Measurements from ENCODE around the gene CREB1.

CREB1 gene

DNA sequence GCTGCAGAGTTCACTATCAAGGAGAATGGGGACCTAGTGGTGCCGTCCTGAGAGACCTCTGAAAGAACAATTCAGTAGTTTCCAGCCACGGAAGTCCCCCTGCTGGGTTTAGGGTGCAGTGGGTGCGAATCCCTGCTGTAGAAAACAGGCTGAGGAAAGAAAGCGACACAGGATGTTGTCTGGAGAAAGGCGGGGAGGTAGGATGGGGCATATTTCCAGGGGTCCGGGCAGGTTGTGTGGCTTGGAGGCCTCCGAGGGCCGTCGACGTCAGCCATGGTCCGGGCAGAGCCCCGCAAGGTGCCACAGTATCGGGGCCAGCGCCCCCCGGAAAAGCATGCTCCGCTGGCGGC is 807 bp upstream of the CREB1 start:
- Histone ChIP-seq H3K4me2 (ENCODE audit: low read length) (peak overlapping the region; percentile 98), H3K36me3 (ENCODE audit: insufficient read depth, low read length) (no peaks in the 10 kb centered on the region), H3K27me3 (ENCODE audit: control insufficient read depth, insufficient read depth, low read length) (no peaks in the 10 kb centered on the region), H3K4me3 (ENCODE audit: low read length) (peak overlapping the region; percentile 96), H3K9me3 (replicated peaks; ENCODE audit: low read length) (no peaks in the 10 kb centered on the region), H3K9ac (ENCODE audit: low read depth, low read length) (peak overlapping the region; percentile 99), H3K4me1 (ENCODE audit: control insufficient read depth, insufficient read depth, low read length) (peaks cover 11% of the 10 kb centered on the region)

DNA sequence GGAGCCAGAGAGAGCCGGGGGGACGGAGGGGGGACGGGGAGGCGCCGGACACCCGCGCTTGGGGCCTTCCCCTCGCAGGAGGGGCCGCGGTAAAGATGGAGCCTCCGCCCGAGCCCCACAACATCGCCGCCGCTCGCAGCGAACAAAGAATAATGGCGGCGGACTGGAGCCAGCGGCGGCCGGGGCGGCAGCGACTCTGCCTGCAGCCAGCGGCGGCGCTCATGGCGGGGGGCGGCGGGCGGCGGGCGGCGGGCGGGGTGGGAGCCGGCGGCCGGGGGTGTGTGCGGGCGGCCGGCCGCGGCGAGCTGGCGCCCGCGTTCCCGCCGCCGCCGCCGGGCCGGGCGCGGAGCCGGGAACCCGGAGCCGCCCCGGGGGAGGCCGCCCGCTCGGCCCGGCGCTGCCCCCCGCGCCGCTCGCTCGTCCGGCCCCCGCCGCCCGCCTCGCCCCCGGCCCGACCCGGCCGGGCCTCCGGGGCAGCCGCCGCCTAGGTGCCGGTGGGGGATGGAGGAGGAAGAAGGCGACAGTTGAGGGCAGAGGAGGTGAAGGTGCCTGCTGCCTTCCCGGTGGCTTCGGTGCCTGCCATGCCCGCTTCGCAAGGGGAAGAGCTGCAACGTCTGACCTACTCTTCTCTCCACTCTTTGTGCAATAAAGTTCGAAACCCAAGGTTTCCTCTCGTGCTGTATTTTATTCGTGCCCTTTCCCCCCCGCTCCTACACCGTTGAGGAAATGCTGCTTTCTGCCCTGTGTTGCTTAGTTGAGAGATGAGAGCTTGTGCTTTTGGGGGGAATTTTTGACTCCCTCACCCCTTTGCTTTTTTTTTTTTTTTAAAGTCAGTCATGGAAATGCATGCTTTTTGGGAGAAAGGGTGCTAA is 634 bp downstream of the CREB1 start:
- H3K36me3 ChIP-seq (ENCODE audit: insufficient read depth, low read length) = no peaks in the 10 kb centered on the region
- no peaks in the 10 kb centered on the region for H3K27me3 ChIP-seq (ENCODE audit: control insufficient read depth, insufficient read depth, low read length)
- H3K4me1 ChIP-seq (ENCODE audit: control insufficient read depth, insufficient read depth, low read length) = peaks cover 16% of the 10 kb centered on the region
- H3K4me3 ChIP-seq (ENCODE audit: low read length) = peak overlapping the region; percentile 99
- H3K9ac ChIP-seq (ENCODE audit: low read depth, low read length) = peak overlapping the region; percentile 99
- H3K9me3 ChIP-seq (replicated peaks; ENCODE audit: low read length) = no peaks in the 10 kb centered on the region
- peak overlapping the region; percentile 93 for H3K4me2 ChIP-seq (ENCODE audit: low read length)

DNA sequence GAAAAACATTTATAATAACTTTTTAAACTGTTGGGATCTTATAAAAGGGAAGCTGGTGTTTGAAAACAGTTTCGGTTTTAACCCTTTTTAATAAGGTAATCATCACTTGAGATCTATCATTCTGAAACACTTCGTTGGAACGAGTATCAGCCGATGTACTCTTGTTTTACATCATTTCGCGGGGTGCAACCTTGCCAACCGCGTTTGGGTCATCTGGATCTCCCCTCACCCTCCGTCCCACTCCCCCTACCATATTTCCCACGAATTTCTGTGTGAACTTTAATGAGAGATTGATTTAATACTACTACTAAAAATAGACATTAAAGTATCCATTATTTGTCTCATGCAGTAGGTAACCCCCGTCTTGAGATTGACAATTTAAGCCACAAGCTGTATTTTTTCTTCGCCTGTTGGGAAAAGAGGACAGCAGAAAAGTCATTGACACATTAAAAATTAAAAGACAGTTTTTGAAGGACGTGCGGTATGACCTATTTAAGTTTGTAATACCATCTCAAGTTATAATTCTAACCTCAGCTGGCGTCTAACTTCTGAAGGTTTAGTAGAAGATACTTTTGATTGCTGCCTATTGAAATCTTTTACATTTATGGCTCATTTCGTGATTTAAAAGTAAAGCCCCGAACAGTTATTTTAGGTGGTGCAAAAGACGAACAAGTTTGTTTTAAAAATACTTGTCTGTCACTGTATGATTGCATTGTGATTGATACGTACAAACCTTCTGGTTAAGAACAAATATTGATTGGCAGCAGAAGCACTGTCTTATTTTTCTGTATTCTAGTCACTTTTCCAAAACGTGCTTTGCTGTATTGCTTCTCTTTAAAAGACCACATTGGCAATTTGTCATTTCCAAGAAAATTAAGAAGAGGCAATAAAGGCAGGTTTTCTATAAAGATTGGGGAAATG is 1.5 kb downstream of the CREB1 start:
- peaks cover 4% of the 10 kb centered on the region for H3K36me3 ChIP-seq (ENCODE audit: insufficient read depth, low read length)
- peaks cover 16% of the 10 kb centered on the region for H3K4me1 ChIP-seq (ENCODE audit: control insufficient read depth, insufficient read depth, low read length)
- peak overlapping the region; percentile 93 for H3K4me2 ChIP-seq (ENCODE audit: low read length)
- peak overlapping the region; percentile 99 for H3K4me3 ChIP-seq (ENCODE audit: low read length)
- no peaks in the 10 kb centered on the region for H3K27me3 ChIP-seq (ENCODE audit: control insufficient read depth, insufficient read depth, low read length)
- no peaks in the 10 kb centered on the region for H3K9me3 ChIP-seq (replicated peaks; ENCODE audit: low read length)
- peak overlapping the region; percentile 98 for H3K9ac ChIP-seq (ENCODE audit: low read depth, low read length)

- Histone ChIP-seq H3K4me3 (ENCODE audit: low read length) (no peak overlapping the region), H3K27me3 (ENCODE audit: control insufficient read depth, insufficient read depth, low read length) (no peaks in the 10 kb centered on the region)
Observed at GRCh38 chr2:207532676-207533075, 2.9 kb downstream of the CREB1 start.

DNA sequence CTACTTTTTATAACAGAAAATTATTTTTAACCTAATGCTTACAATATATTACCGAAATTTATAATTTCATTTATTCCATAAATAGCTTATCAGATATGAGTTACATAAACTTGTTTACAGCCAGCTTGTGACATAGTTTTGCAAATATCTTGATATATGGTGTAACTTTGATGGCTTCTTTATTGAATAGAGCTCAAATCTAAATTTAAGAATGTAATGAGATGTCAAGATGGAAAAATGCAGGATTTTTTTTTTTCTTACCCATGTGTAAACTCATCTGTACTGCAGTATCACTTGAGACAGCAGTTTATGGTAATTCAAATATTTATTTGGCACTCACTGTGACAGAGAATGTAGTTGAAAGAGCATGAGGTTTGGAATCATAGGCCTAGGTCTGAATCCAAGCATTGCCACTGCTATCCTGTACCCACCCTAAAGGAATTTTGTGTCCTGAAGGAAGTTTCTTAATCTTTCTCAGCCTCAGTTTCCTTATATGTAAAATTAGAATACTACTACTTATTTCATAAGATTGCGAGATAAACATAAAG is 3.8 kb downstream of the CREB1 start:
- Histone ChIP-seq H3K4me2 (ENCODE audit: low read length) (no peak overlapping the region), H3K9ac (ENCODE audit: low read depth, low read length) (no peak overlapping the region), H3K4me3 (ENCODE audit: low read length) (no peak overlapping the region), H3K36me3 (ENCODE audit: insufficient read depth, low read length) (peaks cover 4% of the 10 kb centered on the region), H3K9me3 (replicated peaks; ENCODE audit: low read length) (no peaks in the 10 kb centered on the region), H3K4me1 (ENCODE audit: control insufficient read depth, insufficient read depth, low read length) (peaks cover 13% of the 10 kb centered on the region), H3K27me3 (ENCODE audit: control insufficient read depth, insufficient read depth, low read length) (no peaks in the 10 kb centered on the region)

More at GRCh38 chr2:207532676-207533075, 2.9 kb downstream of the CREB1 start:
- H3K9ac ChIP-seq (ENCODE audit: low read depth, low read length) = no peak overlapping the region
- H3K9me3 ChIP-seq (replicated peaks; ENCODE audit: low read length) = no peaks in the 10 kb centered on the region
- peaks cover 16% of the 10 kb centered on the region for H3K4me1 ChIP-seq (ENCODE audit: control insufficient read depth, insufficient read depth, low read length)
- H3K36me3 ChIP-seq (ENCODE audit: insufficient read depth, low read length) = peaks cover 4% of the 10 kb centered on the region
- peak overlapping the region; percentile 12 for H3K4me2 ChIP-seq (ENCODE audit: low read length)

DNA sequence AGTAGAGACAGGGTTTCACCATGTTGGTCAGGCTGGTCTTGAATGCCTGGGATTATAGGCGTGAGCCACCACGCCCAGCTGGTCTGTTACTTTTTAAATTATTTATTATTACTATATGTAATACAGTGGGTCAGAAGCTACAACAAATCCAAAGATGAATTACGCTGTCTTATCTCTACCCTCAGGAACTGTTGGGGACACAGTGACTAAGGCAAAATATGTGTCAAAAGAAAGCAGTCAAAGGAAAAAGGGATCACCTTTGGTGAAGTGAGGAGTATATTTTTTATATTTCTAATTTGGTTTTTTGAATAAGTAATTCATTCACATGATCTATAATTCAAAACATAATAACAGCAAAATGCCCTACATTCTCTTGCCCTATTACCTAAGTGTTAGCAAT is 4.7 kb downstream of the CREB1 start:
- Histone ChIP-seq H3K36me3 (ENCODE audit: insufficient read depth, low read length) (peaks cover 4% of the 10 kb centered on the region), H3K4me2 (ENCODE audit: low read length) (no peak overlapping the region), H3K4me3 (ENCODE audit: low read length) (no peak overlapping the region), H3K9me3 (replicated peaks; ENCODE audit: low read length) (no peaks in the 10 kb centered on the region), H3K9ac (ENCODE audit: low read depth, low read length) (no peak overlapping the region), H3K4me1 (ENCODE audit: control insufficient read depth, insufficient read depth, low read length) (peaks cover 11% of the 10 kb centered on the region), H3K27me3 (ENCODE audit: control insufficient read depth, insufficient read depth, low read length) (no peaks in the 10 kb centered on the region)

- H3K9ac ChIP-seq (ENCODE audit: low read depth, low read length) = no peak overlapping the region
- peaks cover 5% of the 10 kb centered on the region for H3K4me1 ChIP-seq (ENCODE audit: control insufficient read depth, insufficient read depth, low read length)
- no peak overlapping the region for H3K4me2 ChIP-seq (ENCODE audit: low read length)
Observed at GRCh38 chr2:207539470-207539869, 9.7 kb downstream of the CREB1 start.

DNA sequence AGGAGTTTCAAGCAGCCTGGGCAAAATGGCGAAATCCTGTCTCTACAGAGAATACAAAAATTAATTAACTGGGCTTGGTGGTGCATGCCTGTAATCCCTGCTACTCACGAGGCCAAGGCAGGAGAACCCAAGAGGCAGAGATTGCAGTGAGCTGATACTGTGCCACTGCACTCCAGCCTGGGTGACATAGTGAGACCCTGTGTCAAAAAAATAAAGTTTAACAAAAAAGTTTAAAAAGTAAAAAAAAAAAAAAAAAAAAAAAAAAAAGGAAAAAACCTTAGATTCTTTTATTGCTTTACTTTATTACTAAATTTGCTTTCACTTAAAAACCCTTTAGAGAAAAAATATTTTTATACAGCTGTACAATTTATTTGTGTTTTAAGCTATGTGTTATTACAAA is 10.7 kb downstream of the CREB1 start:
- Histone ChIP-seq H3K9me3 (replicated peaks; ENCODE audit: low read length) (no peaks in the 10 kb centered on the region), H3K9ac (ENCODE audit: low read depth, low read length) (no peak overlapping the region), H3K36me3 (ENCODE audit: insufficient read depth, low read length) (peaks cover 4% of the 10 kb centered on the region), H3K4me1 (ENCODE audit: control insufficient read depth, insufficient read depth, low read length) (no peaks in the 10 kb centered on the region), H3K27me3 (ENCODE audit: control insufficient read depth, insufficient read depth, low read length) (no peaks in the 10 kb centered on the region), H3K4me2 (ENCODE audit: low read length) (no peak overlapping the region), H3K4me3 (ENCODE audit: low read length) (no peak overlapping the region)

More at GRCh38 chr2:207539470-207539869, 9.7 kb downstream of the CREB1 start:
- H3K36me3 ChIP-seq (ENCODE audit: insufficient read depth, low read length) = peaks cover 4% of the 10 kb centered on the region
- no peak overlapping the region for H3K4me3 ChIP-seq (ENCODE audit: low read length)
- no peaks in the 10 kb centered on the region for H3K9me3 ChIP-seq (replicated peaks; ENCODE audit: low read length)
- no peaks in the 10 kb centered on the region for H3K27me3 ChIP-seq (ENCODE audit: control insufficient read depth, insufficient read depth, low read length)

DNA sequence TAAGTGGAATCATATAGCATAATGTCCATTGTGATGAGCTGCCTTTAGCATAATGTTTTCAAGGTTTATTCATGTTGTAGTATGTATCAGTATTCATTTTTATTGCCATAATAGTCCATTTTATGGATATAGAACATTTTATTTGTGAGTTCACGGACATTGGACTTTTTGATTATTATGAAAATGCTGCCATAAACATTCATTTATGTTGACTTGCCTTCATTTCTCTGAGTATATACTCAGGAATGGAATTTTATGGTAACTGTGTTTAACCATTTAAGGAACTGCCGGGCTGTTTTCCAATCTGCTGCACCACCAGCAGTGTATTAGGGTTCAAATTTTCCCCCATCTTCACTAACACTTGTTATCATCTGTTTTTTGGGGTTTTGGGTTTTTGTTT is 12.2 kb downstream of the CREB1 start:
- H3K4me2 ChIP-seq (ENCODE audit: low read length) = no peak overlapping the region
- H3K9ac ChIP-seq (ENCODE audit: low read depth, low read length) = no peak overlapping the region
- no peaks in the 10 kb centered on the region for H3K36me3 ChIP-seq (ENCODE audit: insufficient read depth, low read length)
- no peak overlapping the region for H3K4me3 ChIP-seq (ENCODE audit: low read length)
- H3K27me3 ChIP-seq (ENCODE audit: control insufficient read depth, insufficient read depth, low read length) = no peaks in the 10 kb centered on the region
- no peaks in the 10 kb centered on the region for H3K4me1 ChIP-seq (ENCODE audit: control insufficient read depth, insufficient read depth, low read length)
- H3K9me3 ChIP-seq (replicated peaks; ENCODE audit: low read length) = no peaks in the 10 kb centered on the region

DNA sequence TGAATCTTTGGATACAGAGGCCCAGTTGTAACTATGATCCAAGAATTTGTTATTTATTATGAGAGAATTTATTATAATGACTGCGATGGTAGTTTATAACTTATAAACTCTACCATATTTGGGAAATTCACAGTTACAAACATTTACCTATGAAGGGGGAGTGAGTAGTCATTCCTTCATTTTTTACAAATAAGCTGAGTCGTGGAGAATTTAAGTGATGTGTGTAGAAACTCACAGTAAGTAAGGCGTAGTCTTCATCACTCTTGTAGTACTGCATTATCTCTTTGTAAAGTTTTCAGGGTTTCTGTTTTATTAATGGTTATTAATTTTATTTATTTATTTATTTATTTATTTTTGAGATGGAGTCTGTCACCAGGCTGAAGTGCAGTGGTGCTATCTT is 13.5 kb downstream of the CREB1 start:
- Histone ChIP-seq H3K4me1 (ENCODE audit: control insufficient read depth, insufficient read depth, low read length) (no peaks in the 10 kb centered on the region), H3K4me2 (ENCODE audit: low read length) (no peak overlapping the region), H3K9me3 (replicated peaks; ENCODE audit: low read length) (no peaks in the 10 kb centered on the region), H3K27me3 (ENCODE audit: control insufficient read depth, insufficient read depth, low read length) (no peaks in the 10 kb centered on the region), H3K9ac (ENCODE audit: low read depth, low read length) (no peak overlapping the region), H3K36me3 (ENCODE audit: insufficient read depth, low read length) (no peaks in the 10 kb centered on the region), H3K4me3 (ENCODE audit: low read length) (no peak overlapping the region)

DNA sequence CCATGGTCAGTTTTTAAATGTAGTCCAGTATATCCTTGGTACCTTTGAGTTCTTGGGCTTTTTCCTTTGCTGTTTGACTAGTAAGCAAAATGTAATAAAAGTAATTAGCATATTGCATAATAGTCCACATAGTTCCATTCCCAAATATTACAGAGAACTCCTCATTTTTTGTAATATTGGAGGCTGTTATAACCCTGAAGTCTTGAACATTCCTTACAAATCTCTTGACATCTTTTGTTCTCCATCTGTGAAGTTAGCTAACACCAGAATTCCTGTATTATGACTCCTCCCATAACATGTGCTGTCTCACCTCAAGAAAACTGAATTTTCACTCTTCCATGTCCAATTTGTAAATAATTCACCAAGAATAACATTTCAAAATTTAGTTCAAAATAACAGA is 17.1 kb downstream of the CREB1 start:
- Histone ChIP-seq H3K9me3 (replicated peaks; ENCODE audit: low read length) (no peaks in the 10 kb centered on the region), H3K36me3 (ENCODE audit: insufficient read depth, low read length) (no peaks in the 10 kb centered on the region), H3K4me1 (ENCODE audit: control insufficient read depth, insufficient read depth, low read length) (peaks cover 17% of the 10 kb centered on the region), H3K4me3 (ENCODE audit: low read length) (no peak overlapping the region), H3K27me3 (ENCODE audit: control insufficient read depth, insufficient read depth, low read length) (no peaks in the 10 kb centered on the region), H3K9ac (ENCODE audit: low read depth, low read length) (no peak overlapping the region), H3K4me2 (ENCODE audit: low read length) (no peak overlapping the region)

Measured in skeletal muscle satellite cell (primary cell).